SK-N-SH treated with all-trans-retinoic acid at 6 μM for 48 hours (cell line): ENCODE measurements around the gene HYI.

Experiments used
- ATAC-seq: fragments of 200-7000 bp; cut with Tn5 transposase; 3 replicates; pipeline ENCODE4 v1.9.1; 2020; ENCODE audit warnings: mild to moderate bottlenecking, moderate library complexity
- ARNTL ChIP-seq: fragments of 450-650 bp; formaldehyde crosslinking; IDR thresholded peaks from 2 replicates; pipeline ENCODE4 v1.5.0; 2020; ENCODE audit warnings: low read depth, mild to moderate bottlenecking, moderate library complexity, borderline replicate concordance
- BACH2 ChIP-seq: fragments of 250-450 bp; sonication (Bioruptor Pico); IDR thresholded peaks from 2 replicates; pipeline ENCODE4 v1.9.0; 2021; ENCODE audit warnings: mild to moderate bottlenecking, borderline replicate concordance
- CSDC2 ChIP-seq: fragments of 250-450 bp; sonication (Bioruptor Pico); IDR thresholded peaks from 2 replicates; pipeline ENCODE4 v1.5.0; 2020; ENCODE audit warnings: mild to moderate bottlenecking, moderate library complexity
- ESRRG ChIP-seq: fragments of 250-450 bp; sonication (Bioruptor Pico); IDR thresholded peaks from 2 replicates; pipeline ENCODE4 v1.6.1; 2021; ENCODE audit warnings: mild to moderate bottlenecking
- GLIS3 ChIP-seq: fragments of 250-450 bp; sonication (Bioruptor Pico); IDR thresholded peaks from 2 replicates; pipeline ENCODE4 v1.5.0; 2020; ENCODE audit warnings: mild to moderate bottlenecking, moderate library complexity
- ISL1 ChIP-seq: fragments of 250-450 bp; sonication (Bioruptor Pico); IDR thresholded peaks from 2 replicates; pipeline ENCODE4 v2.1.2; 2022; ENCODE audit warnings: mild to moderate bottlenecking, moderate library complexity
- PPARA ChIP-seq: fragments of 250-450 bp; sonication (Bioruptor Pico); IDR thresholded peaks from 2 replicates; pipeline ENCODE4 v1.5.0; 2020; ENCODE audit warnings: mild to moderate bottlenecking, borderline replicate concordance
- RARB ChIP-seq: fragments of 250-450 bp; sonication (Bioruptor Pico); IDR thresholded peaks from 2 replicates; pipeline ENCODE4 v1.8.0; 2021; ENCODE audit warnings: mild to moderate bottlenecking, moderate library complexity
- TCF4 ChIP-seq: fragments of 250-450 bp; sonication (Bioruptor Pico); IDR thresholded peaks from 2 replicates; pipeline ENCODE4 v1.8.0; 2021; ENCODE audit warnings: mild to moderate bottlenecking, moderate library complexity, borderline replicate concordance
- TOX ChIP-seq: fragments of 250-450 bp; sonication (Bioruptor Pico); IDR thresholded peaks from 2 replicates; pipeline ENCODE4 v1.8.0; 2021; ENCODE audit warnings: mild to moderate bottlenecking, moderate library complexity, borderline replicate concordance
- ZC3H10 ChIP-seq: fragments of 250-450 bp; sonication (Bioruptor Pico); IDR thresholded peaks from 2 replicates; pipeline ENCODE4 v1.5.1; 2021; ENCODE audit warnings: mild to moderate bottlenecking, moderate library complexity
- ZFP3 ChIP-seq: fragments of 250-450 bp; sonication (Bioruptor Pico); IDR thresholded peaks from 2 replicates; pipeline ENCODE4 v1.5.0; 2020; ENCODE audit warnings: mild to moderate bottlenecking, moderate library complexity
- ZFP30 ChIP-seq: fragments of 450-650 bp; formaldehyde crosslinking; IDR thresholded peaks from 2 replicates; pipeline ENCODE4 v1.5.0; 2022; ENCODE audit warnings: mild to moderate bottlenecking, moderate library complexity
- ZNF565 ChIP-seq: fragments of 450-650 bp; formaldehyde crosslinking; conservative IDR thresholded peaks from 2 replicates; pipeline ENCODE4 v1.5.0; 2020; ENCODE audit warnings: low read depth, mild to moderate bottlenecking, moderate library complexity
- ZNF70 ChIP-seq: fragments of 450-650 bp; formaldehyde crosslinking; IDR thresholded peaks from 2 replicates; pipeline ENCODE4 v1.5.0; 2020; ENCODE audit warnings: mild to moderate bottlenecking, moderate library complexity
- ZNF8 ChIP-seq: fragments of 450-650 bp; formaldehyde crosslinking; IDR thresholded peaks from 2 replicates; pipeline ENCODE4 v1.5.0; 2020; ENCODE audit warnings: mild to moderate bottlenecking, moderate library complexity
- TF ChIP-seq, protein P1 (sequence below): fragments of 250-450 bp; sonication (Bioruptor Pico); IDR thresholded peaks from 2 replicates; pipeline ENCODE4 v1.8.0; 2020; ENCODE audit warnings: mild to moderate bottlenecking, moderate library complexity, borderline replicate concordance
- TF ChIP-seq, protein P2 (sequence below): fragments of 250-450 bp; sonication (Bioruptor Pico); IDR thresholded peaks from 2 replicates; pipeline ENCODE4 v1.5.0; 2020; ENCODE audit warnings: mild to moderate bottlenecking, moderate library complexity
- TF ChIP-seq, protein P3 (sequence below): fragments of 250-450 bp; sonication (Bioruptor Pico); IDR thresholded peaks from 2 replicates; pipeline ENCODE4 v1.5.1; 2020; ENCODE audit warnings: low read depth, mild to moderate bottlenecking, moderate library complexity
- TF ChIP-seq, protein P4 (sequence below): fragments of 250-450 bp; sonication (Bioruptor Pico); IDR thresholded peaks from 2 replicates; pipeline ENCODE4 v1.5.1; 2021; ENCODE audit warnings: mild to moderate bottlenecking, moderate library complexity

Gene HYI

DNA sequence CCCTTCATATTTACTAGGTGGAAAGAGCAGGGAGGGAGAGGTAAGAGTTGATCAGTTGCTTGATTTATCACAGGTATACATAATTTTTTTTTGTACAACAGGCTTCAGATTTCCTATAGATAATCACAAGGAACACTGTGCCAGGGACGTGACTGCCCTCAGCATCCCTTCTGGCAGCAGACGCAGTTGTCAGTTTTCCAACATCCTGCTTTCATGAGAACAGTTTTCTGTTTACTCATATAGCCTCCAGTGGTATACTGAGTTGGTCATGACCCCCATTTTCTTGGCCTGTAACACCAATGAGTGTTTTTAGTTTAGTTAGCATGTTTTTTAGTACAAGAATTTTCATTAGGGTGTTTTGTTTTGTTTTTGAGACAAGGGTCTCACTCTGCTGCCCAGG is 39.1 kb upstream of the HYI start:
- TF ChIP-seq ZNF8 (no peak), BACH2 (CRISPR knock-in tag) (no peak), ESRRG (CRISPR knock-in tag) (no peak), ISL1 (no peak)
- ATAC-seq, result no peak

DNA sequence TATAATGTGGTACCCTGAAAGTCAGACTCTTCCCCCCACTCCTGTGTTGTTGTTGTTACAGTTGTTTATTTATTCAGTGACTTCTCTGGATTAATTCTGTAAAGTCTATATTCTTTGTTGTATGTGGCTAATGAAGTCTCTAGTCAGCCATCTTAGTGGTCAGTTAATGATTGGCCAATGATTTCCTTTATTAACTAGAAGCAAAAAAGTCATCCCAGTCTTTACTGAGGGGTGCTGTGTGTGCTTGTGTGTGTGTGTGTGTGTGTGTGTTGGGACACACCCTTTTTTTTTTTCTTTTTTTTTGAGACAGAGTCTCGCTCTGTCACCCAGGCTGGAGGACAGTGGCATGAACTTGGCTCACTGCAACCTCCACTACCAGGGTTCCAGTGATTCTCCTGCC is 37.3 kb upstream of the HYI start:
- no peak for ATAC-seq
- TF ChIP-seq ISL1, result no peak
- TF ChIP-seq, protein P1, sequence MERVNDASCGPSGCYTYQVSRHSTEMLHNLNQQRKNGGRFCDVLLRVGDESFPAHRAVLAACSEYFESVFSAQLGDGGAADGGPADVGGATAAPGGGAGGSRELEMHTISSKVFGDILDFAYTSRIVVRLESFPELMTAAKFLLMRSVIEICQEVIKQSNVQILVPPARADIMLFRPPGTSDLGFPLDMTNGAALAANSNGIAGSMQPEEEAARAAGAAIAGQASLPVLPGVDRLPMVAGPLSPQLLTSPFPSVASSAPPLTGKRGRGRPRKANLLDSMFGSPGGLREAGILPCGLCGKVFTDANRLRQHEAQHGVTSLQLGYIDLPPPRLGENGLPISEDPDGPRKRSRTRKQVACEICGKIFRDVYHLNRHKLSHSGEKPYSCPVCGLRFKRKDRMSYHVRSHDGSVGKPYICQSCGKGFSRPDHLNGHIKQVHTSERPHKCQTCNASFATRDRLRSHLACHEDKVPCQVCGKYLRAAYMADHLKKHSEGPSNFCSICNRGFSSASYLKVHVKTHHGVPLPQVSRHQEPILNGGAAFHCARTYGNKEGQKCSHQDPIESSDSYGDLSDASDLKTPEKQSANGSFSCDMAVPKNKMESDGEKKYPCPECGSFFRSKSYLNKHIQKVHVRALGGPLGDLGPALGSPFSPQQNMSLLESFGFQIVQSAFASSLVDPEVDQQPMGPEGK (CRISPR knock-in tag), result no peak
- TF ChIP-seq ZNF8, result no peak
- no peak for TF ChIP-seq GLIS3 (CRISPR knock-in tag)
- TF ChIP-seq ZNF565, result no peak
- no peak for TF ChIP-seq TCF4
- no peak for TF ChIP-seq ARNTL (CRISPR knock-in tag)
- TF ChIP-seq, protein P2, sequence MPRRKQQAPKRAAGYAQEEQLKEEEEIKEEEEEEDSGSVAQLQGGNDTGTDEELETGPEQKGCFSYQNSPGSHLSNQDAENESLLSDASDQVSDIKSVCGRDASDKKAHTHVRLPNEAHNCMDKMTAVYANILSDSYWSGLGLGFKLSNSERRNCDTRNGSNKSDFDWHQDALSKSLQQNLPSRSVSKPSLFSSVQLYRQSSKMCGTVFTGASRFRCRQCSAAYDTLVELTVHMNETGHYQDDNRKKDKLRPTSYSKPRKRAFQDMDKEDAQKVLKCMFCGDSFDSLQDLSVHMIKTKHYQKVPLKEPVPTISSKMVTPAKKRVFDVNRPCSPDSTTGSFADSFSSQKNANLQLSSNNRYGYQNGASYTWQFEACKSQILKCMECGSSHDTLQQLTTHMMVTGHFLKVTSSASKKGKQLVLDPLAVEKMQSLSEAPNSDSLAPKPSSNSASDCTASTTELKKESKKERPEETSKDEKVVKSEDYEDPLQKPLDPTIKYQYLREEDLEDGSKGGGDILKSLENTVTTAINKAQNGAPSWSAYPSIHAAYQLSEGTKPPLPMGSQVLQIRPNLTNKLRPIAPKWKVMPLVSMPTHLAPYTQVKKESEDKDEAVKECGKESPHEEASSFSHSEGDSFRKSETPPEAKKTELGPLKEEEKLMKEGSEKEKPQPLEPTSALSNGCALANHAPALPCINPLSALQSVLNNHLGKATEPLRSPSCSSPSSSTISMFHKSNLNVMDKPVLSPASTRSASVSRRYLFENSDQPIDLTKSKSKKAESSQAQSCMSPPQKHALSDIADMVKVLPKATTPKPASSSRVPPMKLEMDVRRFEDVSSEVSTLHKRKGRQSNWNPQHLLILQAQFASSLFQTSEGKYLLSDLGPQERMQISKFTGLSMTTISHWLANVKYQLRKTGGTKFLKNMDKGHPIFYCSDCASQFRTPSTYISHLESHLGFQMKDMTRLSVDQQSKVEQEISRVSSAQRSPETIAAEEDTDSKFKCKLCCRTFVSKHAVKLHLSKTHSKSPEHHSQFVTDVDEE, result no peak
- TF ChIP-seq ESRRG (CRISPR knock-in tag), result no peak
- TF ChIP-seq CSDC2 (CRISPR knock-in tag), result no peak
- TF ChIP-seq, protein P3, sequence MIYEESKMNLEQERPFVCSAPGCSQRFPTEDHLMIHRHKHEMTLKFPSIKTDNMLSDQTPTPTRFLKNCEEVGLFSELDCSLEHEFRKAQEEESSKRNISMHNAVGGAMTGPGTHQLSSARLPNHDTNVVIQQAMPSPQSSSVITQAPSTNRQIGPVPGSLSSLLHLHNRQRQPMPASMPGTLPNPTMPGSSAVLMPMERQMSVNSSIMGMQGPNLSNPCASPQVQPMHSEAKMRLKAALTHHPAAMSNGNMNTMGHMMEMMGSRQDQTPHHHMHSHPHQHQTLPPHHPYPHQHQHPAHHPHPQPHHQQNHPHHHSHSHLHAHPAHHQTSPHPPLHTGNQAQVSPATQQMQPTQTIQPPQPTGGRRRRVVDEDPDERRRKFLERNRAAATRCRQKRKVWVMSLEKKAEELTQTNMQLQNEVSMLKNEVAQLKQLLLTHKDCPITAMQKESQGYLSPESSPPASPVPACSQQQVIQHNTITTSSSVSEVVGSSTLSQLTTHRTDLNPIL, result no peak
- TF ChIP-seq BACH2 (CRISPR knock-in tag), result no peak
- no peak for TF ChIP-seq PPARA (CRISPR knock-in tag)
- TF ChIP-seq RARB, result no peak
- TF ChIP-seq TOX (CRISPR knock-in tag), result no peak
- no peak for TF ChIP-seq ZNF70

DNA sequence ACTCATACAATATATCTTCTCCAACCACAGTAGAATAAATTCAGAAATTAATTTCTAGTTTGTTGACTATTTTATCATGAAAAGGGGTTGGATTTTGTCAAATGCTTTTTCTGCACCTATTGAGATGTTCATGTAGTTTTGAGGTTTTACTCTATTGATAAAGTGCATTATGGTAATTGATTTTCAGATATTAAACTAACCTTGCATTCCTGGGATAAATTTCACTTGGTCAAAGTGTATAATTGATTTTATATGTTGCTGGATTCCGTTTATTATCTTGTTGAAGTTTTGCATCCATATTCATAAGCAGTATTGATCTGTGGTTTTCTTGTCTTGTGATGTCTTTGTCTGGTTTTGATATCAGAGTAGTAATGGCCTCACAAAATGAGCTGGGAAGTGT is 34.4 kb upstream of the HYI start:
- ATAC-seq, result no peak
- TF ChIP-seq ZC3H10 (CRISPR knock-in tag) (no peak), ISL1 (no peak), GLIS3 (CRISPR knock-in tag) (no peak), ARNTL (CRISPR knock-in tag) (no peak), TOX (CRISPR knock-in tag) (no peak), ZFP3 (CRISPR knock-in tag) (no peak), ZFP30 (CRISPR knock-in tag) (no peak), CSDC2 (CRISPR knock-in tag) (no peak)
- TF ChIP-seq, protein P2, result no peak
- TF ChIP-seq, protein P3, result no peak

DNA sequence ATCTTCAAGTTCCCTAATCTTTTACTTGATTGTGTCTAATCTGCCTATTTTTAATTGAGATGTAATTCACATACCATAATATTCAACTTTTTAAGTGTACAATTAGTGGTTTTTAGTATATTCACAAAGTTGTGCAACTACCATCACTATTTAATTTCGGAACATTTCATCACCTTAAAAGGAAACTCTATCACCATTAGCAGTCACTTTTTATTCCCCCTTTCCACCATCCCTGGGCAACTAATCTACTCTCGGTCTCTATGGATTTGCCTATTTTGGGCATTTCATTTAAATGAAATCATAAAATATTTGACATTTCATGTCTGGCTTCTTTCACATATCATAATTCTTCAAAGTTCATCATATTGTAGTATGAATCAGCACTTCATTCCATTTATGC is 30.6 kb upstream of the HYI start:
- TF ChIP-seq, protein P4, sequence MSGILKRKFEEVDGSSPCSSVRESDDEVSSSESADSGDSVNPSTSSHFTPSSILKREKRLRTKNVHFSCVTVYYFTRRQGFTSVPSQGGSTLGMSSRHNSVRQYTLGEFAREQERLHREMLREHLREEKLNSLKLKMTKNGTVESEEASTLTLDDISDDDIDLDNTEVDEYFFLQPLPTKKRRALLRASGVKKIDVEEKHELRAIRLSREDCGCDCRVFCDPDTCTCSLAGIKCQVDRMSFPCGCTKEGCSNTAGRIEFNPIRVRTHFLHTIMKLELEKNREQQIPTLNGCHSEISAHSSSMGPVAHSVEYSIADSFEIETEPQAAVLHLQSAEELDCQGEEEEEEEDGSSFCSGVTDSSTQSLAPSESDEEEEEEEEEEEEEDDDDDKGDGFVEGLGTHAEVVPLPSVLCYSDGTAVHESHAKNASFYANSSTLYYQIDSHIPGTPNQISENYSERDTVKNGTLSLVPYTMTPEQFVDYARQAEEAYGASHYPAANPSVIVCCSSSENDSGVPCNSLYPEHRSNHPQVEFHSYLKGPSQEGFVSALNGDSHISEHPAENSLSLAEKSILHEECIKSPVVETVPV, result no peak
- peak; percentile 73 for TF ChIP-seq ZFP30 (CRISPR knock-in tag)
- ATAC-seq, result no peak
